ENCODE results near the gene C19orf85. TPM values are rescaled to one million over a fixed set of nuclear protein-coding genes. Genes with fewer than 3 reads are reported as not detected.

The C19orf85 gene
- total RNA-seq, 4 donors from 2014 or later, result not detected

DNA sequence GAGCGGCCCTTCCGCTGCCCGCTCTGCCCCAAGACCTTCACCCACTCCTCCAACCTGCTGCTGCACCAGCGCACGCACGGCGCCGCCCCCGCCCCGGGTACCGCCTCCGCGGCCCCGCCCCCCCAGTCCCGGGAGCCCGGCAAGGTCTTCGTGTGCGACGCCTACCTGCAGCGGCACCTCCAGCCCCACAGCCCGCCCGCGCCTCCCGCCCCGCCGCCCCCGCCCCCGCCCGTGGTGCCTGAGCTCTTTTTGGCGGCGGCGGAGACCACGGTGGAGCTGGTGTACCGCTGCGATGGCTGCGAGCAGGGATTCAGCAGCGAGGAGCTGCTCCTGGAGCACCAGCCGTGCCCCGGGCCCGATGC is 17.2 kb upstream of the C19orf85 start:
- Histone ChIP-seq H3K27me3 (no peaks in the 10 kb centered on the region), H3K4me3 (no peak overlapping the region), H3K9me3 (no peaks in the 10 kb centered on the region), H3K36me3 (peaks cover 0 to 27% (median 0%) of the 10 kb centered on the region in 3 donors), H3K27ac (no peak overlapping the region), H3K4me1 (peaks cover 0 to 41% (median 14%) of the 10 kb centered on the region in 4 donors)
- TF ChIP-seq CTCF (IDR thresholded peaks at IDR 0.05) (no peak), POLR2A (IDR thresholded peaks at IDR 0.05) (no peak)
- DNase-seq, result no peak

DNA sequence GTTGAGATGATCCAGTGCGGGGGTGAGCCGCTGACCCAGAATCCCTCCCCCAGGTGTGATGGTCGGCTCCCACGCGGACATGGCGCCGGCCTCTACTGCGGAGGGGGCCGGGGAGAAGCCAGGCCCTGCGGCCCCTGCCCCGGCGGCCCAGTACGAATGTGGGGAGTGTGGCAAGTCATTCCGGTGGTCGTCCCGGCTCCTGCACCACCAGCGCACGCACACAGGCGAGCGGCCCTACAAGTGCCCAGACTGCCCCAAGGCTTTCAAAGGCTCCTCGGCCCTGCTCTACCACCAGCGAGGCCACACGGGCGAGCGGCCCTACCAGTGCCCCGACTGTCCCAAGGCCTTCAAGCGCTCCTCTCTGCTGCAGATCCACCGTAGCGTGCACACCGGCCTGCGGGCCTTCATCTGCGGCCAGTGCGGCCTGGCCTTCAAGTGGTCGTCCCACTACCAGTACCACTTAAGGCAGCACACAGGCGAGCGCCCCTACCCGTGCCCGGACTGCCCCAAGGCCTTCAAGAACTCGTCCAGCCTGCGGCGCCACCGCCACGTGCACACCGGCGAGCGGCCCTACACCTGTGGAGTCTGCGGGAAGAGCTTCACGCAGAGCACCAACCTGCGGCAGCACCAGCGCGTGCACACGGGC is 16.7 kb upstream of the C19orf85 start:
- Histone ChIP-seq H3K27ac (no peak overlapping the region), H3K27me3 (no peaks in the 10 kb centered on the region), H3K9me3 (no peaks in the 10 kb centered on the region), H3K36me3 (peaks cover 0 to 27% (median 0%) of the 10 kb centered on the region in 3 donors), H3K4me3 (no peak overlapping the region), H3K4me1 (peaks cover 0 to 36% (median 14%) of the 10 kb centered on the region in 4 donors)
- TF ChIP-seq POLR2A (IDR thresholded peaks at IDR 0.05), result no peak
- no peak for TF ChIP-seq CTCF (IDR thresholded peaks at IDR 0.05)
- DNase-seq, result no peak

- no peaks in the 10 kb centered on the region for H3K9me3 ChIP-seq
- H3K27me3 ChIP-seq, result no peaks in the 10 kb centered on the region
- no peak for DNase-seq
- no peak overlapping the region for H3K4me3 ChIP-seq
- no peak for TF ChIP-seq POLR2A (IDR thresholded peaks at IDR 0.05)
- no peak for TF ChIP-seq CTCF (IDR thresholded peaks at IDR 0.05)
- H3K4me1 ChIP-seq, result peaks cover 0 to 26% (median 17%) of the 10 kb centered on the region in 4 donors
- H3K27ac ChIP-seq, result no peak overlapping the region
- peaks cover 0 to 27% (median 0%) of the 10 kb centered on the region in 3 donors for H3K36me3 ChIP-seq
These were observed 15.1 kb upstream of the C19orf85 start for GRCh38 chr19:55479451-55480230.

DNA sequence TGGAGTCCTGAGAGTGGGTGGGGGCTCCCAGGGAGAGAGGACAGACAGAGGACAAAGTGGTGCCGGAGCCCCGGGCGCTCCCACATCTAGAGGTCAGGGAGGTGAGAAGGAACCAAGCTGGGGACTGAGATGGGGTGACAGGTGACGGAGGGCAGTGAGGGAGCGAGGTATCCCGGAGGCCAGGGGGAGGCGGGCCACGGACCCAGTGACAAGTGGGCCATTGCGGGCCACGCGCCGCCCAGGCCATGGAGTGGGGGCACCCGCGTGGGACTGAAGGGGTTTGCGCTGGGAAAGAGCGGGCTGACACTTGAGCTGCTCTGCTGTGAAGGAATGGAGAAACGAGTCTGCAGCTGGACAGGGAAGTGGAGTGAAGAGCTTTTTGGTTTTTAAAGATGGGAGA is 14.5 kb upstream of the C19orf85 start:
- Histone ChIP-seq H3K27me3 (no peaks in the 10 kb centered on the region), H3K27ac (no peak overlapping the region), H3K9me3 (no peaks in the 10 kb centered on the region), H3K36me3 (peaks cover 0 to 25% (median 0%) of the 10 kb centered on the region in 3 donors), H3K4me3 (no peak overlapping the region), H3K4me1 (peaks cover 0 to 20% (median 11%) of the 10 kb centered on the region in 4 donors)
- TF ChIP-seq POLR2A (IDR thresholded peaks at IDR 0.05) (no peak), CTCF (IDR thresholded peaks at IDR 0.05) (no peak)
- no peak for DNase-seq

DNA sequence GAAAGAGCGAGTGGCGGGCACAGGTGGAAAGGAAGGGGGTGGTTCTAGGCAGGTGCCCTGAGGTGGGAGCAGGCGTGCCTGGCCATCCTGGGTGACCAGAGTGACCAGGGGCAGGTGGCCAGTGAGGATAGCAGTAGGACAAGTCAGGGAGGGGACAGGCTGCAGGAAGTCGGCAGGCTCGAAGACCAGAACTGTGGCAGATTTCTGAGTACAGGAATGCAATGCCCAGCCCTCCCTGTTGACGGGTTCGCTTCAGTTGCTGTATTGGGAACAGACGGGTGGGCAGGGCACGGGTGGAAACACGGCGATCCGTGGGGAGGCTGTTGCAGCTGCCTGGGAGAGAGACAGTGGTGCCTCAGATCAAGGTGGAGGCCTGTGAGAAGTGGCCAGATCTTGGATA is 13.8 kb upstream of the C19orf85 start:
- Histone ChIP-seq H3K27me3 (no peaks in the 10 kb centered on the region), H3K36me3 (peaks cover 0 to 18% (median 0%) of the 10 kb centered on the region in 3 donors), H3K27ac (no peak overlapping the region), H3K4me3 (no peak overlapping the region), H3K9me3 (no peaks in the 10 kb centered on the region), H3K4me1 (peaks cover 0 to 15% (median 8%) of the 10 kb centered on the region in 4 donors)
- DNase-seq, result no peak
- no peak for TF ChIP-seq CTCF (IDR thresholded peaks at IDR 0.05)
- TF ChIP-seq POLR2A (IDR thresholded peaks at IDR 0.05), result no peak

Data from Peyer's patch (tissue), 4 donors.